Kidney glomerular epithelial cell (primary cell): ENCODE results near the gene COX6B2.

Source experiments
- DNase-seq: peaks from one replicate; lab custom pipeline; 2025; lab: John Stamatoyannopoulos, UW

The COX6B2 gene

GRCh38 chr19:55362174-55362989 is 7.9 kb upstream of the COX6B2 start:
- no peak for DNase-seq

GRCh38 chr19:55360902-55361301 is 6.4 kb upstream of the COX6B2 start:
- no peak for DNase-seq

- DNase-seq = no peak
These were observed 4.7 kb upstream of the COX6B2 start for GRCh38 chr19:55358943-55359908.

DNA sequence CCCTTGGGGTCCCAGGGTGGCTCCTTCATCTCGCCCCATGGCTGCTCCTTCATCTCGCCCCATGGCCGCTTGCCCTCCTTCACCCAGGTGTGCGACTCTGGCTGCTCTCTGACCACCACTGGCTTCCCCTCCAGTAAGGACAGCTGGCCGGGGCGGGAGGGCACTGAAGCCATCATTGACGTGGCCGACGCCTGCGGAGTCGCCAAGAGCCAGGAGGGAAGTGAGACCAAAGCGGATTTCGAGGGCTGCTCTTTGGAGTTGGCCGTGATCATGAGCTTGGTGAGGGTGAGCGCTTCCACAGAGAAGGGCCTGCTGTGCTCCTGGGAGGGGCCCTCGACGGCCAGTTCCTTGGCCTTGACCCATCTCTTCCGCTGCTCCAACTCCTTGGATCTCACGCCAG is 4.0 kb upstream of the COX6B2 start:
- no peak for DNase-seq

DNA sequence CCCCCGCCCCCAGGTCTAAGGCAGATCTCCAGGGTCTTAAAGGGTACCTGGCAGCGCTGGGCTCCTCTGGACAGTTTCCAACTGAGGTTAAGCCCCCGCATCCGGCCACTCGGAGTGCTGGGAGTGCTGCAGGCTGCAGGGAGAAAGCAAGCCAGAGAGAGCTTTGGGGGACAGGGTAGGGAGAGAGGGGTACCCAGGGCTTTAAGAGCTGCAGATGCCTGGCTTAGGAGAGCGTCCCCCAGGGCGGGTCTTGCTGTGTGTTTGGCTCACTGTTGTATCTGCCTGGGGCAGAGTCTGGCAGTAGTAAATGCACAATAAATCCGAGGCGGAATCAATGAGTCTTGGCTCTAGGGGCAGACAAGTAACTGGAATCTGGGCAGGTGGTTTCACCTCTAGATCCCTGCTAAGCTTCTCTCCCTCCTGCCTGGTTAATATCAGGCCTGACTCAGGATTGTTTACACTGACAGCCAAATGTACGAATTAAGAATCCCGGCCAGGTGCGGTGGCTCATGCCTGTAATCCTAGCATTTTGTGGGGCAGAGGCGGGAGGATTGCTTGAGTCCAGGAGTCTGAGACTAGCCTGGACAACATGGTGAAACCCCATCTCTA is 798 bp upstream of the COX6B2 start:
- DNase-seq = no peak

GRCh38 chr19:55353803-55354697 is 469 bp downstream of the COX6B2 start:
- DNase-seq = peak; percentile 27

DNA sequence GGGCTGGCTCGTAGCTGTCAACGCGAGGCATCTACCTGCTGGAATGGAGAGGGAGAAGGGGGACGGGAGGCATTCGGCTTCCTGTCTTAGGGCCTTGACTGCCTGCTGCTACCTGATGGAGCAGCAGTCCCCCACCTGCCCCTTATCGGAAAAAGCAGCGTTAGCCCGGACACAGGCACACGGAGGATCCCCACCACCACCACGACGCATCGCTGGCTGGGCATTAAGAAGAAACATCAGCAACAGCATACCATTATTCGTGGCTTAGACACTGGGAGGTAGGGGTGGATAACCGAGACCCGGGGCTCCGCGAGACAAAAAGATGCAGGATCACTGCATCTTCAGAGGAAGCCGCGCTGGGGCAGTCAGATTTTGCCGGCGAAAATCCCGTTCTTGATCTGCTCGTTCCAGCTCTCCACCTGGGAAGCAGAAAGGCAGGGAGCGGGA is 1.1 kb downstream of the COX6B2 start:
- no peak for DNase-seq

GRCh38 chr19:55352549-55353145 is 1.9 kb downstream of the COX6B2 start:
- no peak for DNase-seq

DNA sequence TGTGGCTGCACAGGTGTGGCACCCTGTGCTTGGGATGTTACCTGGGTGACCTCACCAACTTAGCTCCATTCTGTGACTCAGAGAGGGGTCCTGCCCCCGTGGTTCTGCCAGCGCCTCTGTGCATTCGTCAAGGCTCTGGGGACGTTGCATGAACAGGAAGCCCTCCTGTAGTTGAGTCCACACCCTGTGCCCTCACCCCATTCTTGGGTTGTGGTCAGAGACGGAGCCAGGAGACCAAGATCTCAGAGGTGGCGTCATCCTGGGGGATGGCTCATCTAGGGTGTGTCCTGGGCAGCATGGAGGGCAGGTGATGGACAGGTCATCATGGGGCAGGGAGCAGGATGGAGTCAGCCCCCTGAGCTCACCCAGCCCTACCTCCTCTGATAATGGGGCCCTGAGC is 2.5 kb downstream of the COX6B2 start:
- no peak for DNase-seq

GRCh38 chr19:55350620-55351315 is 3.8 kb downstream of the COX6B2 start:
- DNase-seq = no peak

DNA sequence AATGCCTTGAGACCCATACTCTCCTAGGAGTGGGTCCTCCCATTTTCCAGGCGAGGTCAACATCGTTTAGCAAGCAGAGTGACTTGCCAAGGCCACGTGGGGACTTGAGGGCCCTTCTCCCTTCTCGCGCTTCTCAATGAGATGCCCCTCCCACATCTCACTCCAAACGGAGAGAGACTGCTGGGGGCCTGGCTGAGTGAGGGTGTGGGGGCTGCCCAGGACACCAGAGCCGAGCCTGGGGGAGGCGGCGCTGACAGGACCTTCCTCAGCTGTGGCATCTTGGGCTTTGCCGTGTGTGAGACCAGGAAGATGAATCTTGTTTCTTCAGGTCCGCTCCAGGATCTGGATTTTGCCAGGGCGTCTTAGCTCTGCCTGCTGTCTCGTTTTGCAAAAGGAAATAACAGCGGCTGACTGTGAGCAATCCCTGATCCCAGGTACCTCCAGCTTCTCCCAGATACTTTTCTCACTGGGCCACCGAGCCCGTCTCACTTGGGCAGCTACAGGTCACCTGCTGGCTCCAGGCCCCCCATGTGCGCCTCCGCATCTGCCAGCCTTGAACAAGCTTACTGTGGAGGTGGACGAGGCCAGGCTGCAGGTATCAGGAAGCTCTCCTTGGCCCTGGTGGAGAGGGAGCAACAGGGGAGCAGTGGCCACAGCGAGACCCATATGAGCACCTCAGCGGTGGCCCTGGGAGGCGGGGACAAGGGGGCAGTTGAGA is 6.0 kb downstream of the COX6B2 start:
- no peak for DNase-seq

DNA sequence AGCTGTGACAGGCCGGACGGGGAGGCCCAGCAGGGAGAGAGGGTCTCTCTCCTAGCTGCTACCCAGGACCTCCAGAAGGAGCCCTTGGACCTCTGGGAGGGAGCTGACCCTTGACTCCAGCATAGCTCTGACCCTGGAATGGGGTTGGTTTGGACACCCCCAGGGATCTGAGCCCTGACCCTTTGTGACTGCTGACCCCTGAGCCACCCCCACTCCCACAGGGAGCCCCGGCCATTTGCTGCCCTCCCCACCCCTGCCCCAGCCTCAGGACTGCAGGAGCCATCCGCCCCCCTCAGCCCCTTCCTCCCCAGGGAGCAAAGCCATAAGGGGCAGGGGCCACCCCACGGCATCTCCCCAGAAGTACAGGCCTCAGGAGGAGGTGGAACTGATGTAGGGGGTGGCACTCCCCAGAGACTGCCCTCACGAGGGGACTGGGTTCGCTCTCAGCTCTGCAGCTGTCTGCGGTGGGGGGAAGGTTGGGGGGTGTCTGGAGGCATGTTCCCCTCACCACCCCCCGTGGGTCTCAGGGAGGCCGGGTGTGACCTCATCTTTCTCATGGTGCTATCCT is 7.0 kb downstream of the COX6B2 start:
- no peak for DNase-seq

DNA sequence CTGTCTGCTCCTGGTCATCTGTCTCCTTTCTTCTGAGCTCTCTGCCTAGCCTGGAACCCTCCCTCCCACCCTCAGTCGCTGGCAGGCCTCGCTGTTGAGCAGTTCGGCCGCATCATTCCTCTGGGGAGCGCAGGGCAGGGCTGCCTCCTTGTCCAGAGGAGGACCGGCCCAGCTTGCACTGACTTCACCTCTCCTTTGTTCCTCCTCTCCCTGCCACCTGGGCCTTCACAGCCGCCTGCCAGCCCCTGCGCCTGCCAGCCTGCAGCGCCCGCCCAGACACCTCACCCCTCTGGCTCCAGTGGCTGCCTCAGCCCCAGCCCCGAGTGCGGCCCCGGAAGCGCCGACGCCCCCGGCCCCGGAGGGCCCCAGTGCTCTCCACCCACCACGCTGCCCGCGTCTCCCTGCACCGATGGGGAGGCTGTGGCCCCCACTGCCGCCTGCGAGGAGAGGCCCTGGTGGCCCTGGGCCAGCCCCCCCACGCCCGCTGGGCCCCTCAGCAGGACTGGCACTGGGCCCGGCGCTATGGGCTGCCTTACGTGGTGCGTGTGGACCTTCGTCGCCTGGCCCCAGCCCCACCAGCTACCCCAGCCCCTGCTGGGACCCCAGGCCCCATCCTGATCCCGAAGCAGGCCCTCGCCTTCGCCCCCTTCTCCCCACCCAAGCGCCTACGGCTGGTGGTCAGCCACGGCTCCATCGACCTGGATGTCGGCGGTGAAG is 7.6 kb downstream of the COX6B2 start:
- DNase-seq = no peak

DNA sequence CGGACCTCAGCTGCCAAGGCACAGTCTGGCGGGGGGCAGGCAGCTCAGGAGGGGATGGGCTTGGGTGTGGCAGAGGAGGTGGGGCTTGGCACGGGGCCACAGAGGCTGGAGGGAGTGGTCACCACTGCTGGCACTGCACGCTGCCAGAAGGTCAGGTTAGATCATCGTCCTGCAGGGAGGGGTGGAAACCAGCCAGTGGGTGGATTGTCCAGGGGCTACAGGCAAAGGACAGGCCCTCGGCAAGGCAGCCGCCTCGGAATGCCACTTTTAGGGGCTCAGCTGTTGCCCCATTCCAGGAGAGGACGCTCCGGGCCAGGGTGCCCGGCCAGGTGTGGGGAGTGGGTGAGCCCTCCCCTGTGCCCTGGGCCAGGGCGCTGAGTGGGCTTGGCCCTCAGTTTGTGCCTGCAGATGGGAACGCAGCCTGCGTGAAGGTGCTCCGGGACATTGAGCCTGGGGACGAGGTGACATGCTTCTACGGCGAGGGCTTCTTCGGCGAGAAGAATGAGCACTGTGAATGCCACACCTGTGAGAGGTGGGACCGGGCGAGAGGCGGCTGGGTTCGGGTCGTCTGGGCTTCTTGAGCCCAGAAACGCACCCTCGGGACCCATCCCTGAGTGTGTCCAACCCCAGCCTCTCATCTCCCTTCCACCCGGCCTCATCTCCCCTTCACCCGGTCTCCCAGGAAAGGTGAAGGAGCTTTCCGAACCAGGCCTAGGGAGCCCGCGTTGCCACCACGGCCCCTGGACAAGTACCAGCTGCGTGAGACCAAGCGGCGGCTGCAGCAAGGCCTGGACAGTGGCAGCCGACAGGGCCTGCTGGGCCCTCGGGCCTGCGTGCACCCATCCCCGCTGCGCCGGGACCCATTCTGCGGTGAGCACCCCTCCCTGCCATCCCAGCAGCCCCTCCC is 8.4 kb downstream of the COX6B2 start:
- DNase-seq = no peak

GRCh38 chr19:55345101-55345817 is 9.3 kb downstream of the COX6B2 start:
- DNase-seq = no peak

GRCh38 chr19:55344444-55344843 is 10.1 kb downstream of the COX6B2 start:
- no peak for DNase-seq
